SK-N-SH (cell line): ENCODE measurements around the gene NUDCD3. TPM values are rescaled to one million over a fixed set of nuclear protein-coding genes. Genes with fewer than 3 reads are reported as not detected.

Experiments used
- CTCF ChIA-PET: fragments of 300-600, 350-600 bp; formaldehyde crosslinking; extraction: SDS; loops from one replicate; lab custom pipeline; 2021; lab: Yijun Ruan, JAX
- POLR2A ChIA-PET: fragments of 350-600 bp; sonication (Branson Sonifier 250); formaldehyde crosslinking; extraction: SDS; loops from one replicate; lab custom pipeline; 2020; ENCODE audit warnings: antibody characterized with exemption, inconsistent platforms; lab: Yijun Ruan, JAX
- DNase-seq: peaks from one replicate; pipeline ENCODE4 v3.0.0; 2012
- H2AFZ ChIP-seq: fragments of 200-600 bp; sonication (generic); 2 replicates; pipeline ENCODE4 v1.8.1; 2016; ENCODE audit warnings: antibody characterized with exemption, mild to moderate bottlenecking, low read depth
- H3F3A ChIP-seq: fragments of 200-600 bp; sonication (generic); replicated peaks from 2 replicates; pipeline ENCODE3; 2016; ENCODE audit warnings: antibody characterized with exemption, mild to moderate bottlenecking; ENCODE audit not compliant: insufficient read depth
- H3K27ac ChIP-seq, 2 experiments: fragments of 200-500 bp in 1 of 2; fragments of 200-600 bp in 1 of 2; sonication (Bioruptor generic) in 1 of 2; sonication (generic), shearing (Covaris generic) in 1 of 2; 2 replicates each; pipeline versions ENCODE4 v1.5.1 to v1.6.1; 2014 to 2016; ENCODE audit warnings: low read depth in 2 of 2, inconsistent platforms in 1 of 2, low read length in 1 of 2, mild to moderate bottlenecking in 1 of 2, mixed read lengths in 1 of 2
- H3K27me3 ChIP-seq: fragments of 200-600 bp; sonication (generic), shearing (Covaris generic); 2 replicates; pipeline ENCODE4 v1.6.1; 2016; ENCODE audit warnings: mixed run types; ENCODE audit not compliant: insufficient read depth
- H3K36me3 ChIP-seq, 2 experiments: fragments of 200-500 bp in 1 of 2; fragments of 200-600 bp in 1 of 2; sonication (Bioruptor generic) in 1 of 2; sonication (generic) in 1 of 2; replicated peaks in 1 of 2; 2 replicates each; pipeline versions ENCODE3 to v1.5.1; 2014 to 2016; ENCODE audit warnings: low read length in 1 of 2, mild to moderate bottlenecking in 1 of 2; ENCODE audit not compliant: insufficient read depth in 2 of 2, control insufficient read depth in 1 of 2
- H3K4me1 ChIP-seq, 2 experiments: fragments of 200-500 bp in 1 of 2; fragments of 200-600 bp in 1 of 2; sonication (Bioruptor generic) in 1 of 2; sonication (generic), shearing (Covaris generic) in 1 of 2; 2 replicates each; pipeline versions ENCODE4 v1.5.1 to v1.6.1; 2014 to 2016; ENCODE audit warnings: low read depth in 1 of 2, low read length in 1 of 2, mixed run types in 1 of 2; ENCODE audit not compliant: insufficient read depth in 2 of 2, control insufficient read depth in 1 of 2
- H3K4me2 ChIP-seq: fragments of 200-600 bp; sonication (generic), shearing (Covaris generic); 2 replicates; pipeline ENCODE4 v1.6.1; 2017; ENCODE audit warnings: mixed run types
- H3K4me3 ChIP-seq, 2 experiments: fragments of 200-500 bp in 1 of 2; fragments of 200-600 bp in 1 of 2; sonication (Bioruptor generic) in 1 of 2; sonication (generic), shearing (Covaris generic) in 1 of 2; 2 replicates each; pipeline versions ENCODE4 v1.5.1 to v1.8.1; 2014 to 2016; ENCODE audit warnings: low read depth in 2 of 2, inconsistent platforms in 1 of 2, low read length in 1 of 2, mild to moderate bottlenecking in 1 of 2, mixed read lengths in 1 of 2, moderate library complexity in 1 of 2
- H3K79me2 ChIP-seq: fragments of 200-600 bp; sonication (generic); 2 replicates; pipeline ENCODE4 v1.8.1; 2017; ENCODE audit warnings: mild to moderate bottlenecking; ENCODE audit not compliant: insufficient read depth
- H3K9ac ChIP-seq: fragments of 200-600 bp; sonication (generic); 2 replicates; pipeline ENCODE4 v1.6.1; 2017; ENCODE audit warnings: mixed run types
- H3K9me2 ChIP-seq: fragments of 200-600 bp; sonication (generic); 2 replicates; pipeline ENCODE4 v1.6.1; 2017; ENCODE audit warnings: mixed run types
- H3K9me3 ChIP-seq: fragments of 200-600 bp; sonication (generic); 2 replicates; pipeline ENCODE4 v1.6.1; 2017; ENCODE audit warnings: mixed run types, mild to moderate bottlenecking, moderate library complexity
- H4K20me1 ChIP-seq: fragments of 200-600 bp; sonication (generic); 2 replicates; pipeline ENCODE4 v1.6.1; 2017; ENCODE audit warnings: mild to moderate bottlenecking, mixed run types; ENCODE audit not compliant: insufficient read depth
- CHD2 ChIP-seq: fragments of 150-350 bp; IDR thresholded peaks from 2 replicates; pipeline ENCODE4 v1.6.1; 2018; ENCODE audit warnings: low read length; ENCODE audit not compliant: partially characterized antibody
- ELF1 ChIP-seq: IDR thresholded peaks from 2 replicates; pipeline ENCODE4 v1.4.0; 2012
- EZH2phosphoT487 ChIP-seq: fragments of 200-600 bp; sonication (generic); IDR thresholded peaks from 2 replicates; pipeline ENCODE4 v1.6.1; 2017; ENCODE audit warnings: low read depth, mixed run types, mild to moderate bottlenecking, antibody characterized with exemption, moderate library complexity, borderline replicate concordance
- FOSL2 ChIP-seq: IDR thresholded peaks from 2 replicates; pipeline ENCODE4 v1.4.0; 2012; ENCODE audit warnings: low read depth, mild to moderate bottlenecking, moderate library complexity, borderline replicate concordance
- FOXJ3 ChIP-seq: sonication (generic); formaldehyde crosslinking; IDR thresholded peaks from 2 replicates; pipeline ENCODE4 v1.5.1; 2020; ENCODE audit warnings: mild to moderate bottlenecking, missing genetic modification reagents
- GABPA ChIP-seq: IDR thresholded peaks from 2 replicates; pipeline ENCODE4 v1.4.0; 2012; ENCODE audit warnings: low read depth, mild to moderate bottlenecking
- JUND ChIP-seq: IDR thresholded peaks from 2 replicates; pipeline ENCODE4 v1.4.0; 2012
- POLR2AphosphoS5 ChIP-seq: IDR thresholded peaks from 2 replicates; pipeline ENCODE4 v1.6.1; 2012; ENCODE audit warnings: low read depth, low read length
- SIN3A ChIP-seq: IDR thresholded peaks from 2 replicates; pipeline ENCODE4 v1.6.1; 2012; ENCODE audit warnings: low read depth, mild to moderate bottlenecking, low read length, moderate library complexity, borderline replicate concordance
- SMC3 ChIP-seq: IDR thresholded peaks from 2 replicates; pipeline ENCODE4 v1.6.1; 2012; ENCODE audit warnings: low read depth, low read length, improper control_type of control experiment
- WGBS: methylation state at CpG from one replicate; pipeline ENCODE4 v1.1.6; 2017; ENCODE audit warnings: low lambda C conversion rate; 5-methylcytosine and 5-hydroxymethylcytosine counted together
- polyA plus RNA-seq, 3 experiments: library from polyadenylated mRNA; depleted of rRNA; stranded (reverse); fragments of >200 nt; gene quantifications; 2 replicates each; pipeline ENCODE4 v1.2.3, GENCODE V29; 2012
- TF ChIP-seq, protein P1 (sequence below): fragments of 150-350 bp; IDR thresholded peaks from 2 replicates; pipeline ENCODE4 v1.6.1; 2017; ENCODE audit warnings: antibody characterized with exemption, low read length, low read depth, borderline replicate concordance
- TF ChIP-seq, protein P2 (sequence below): IDR thresholded peaks from 2 replicates; pipeline ENCODE4 v1.6.1; 2012; ENCODE audit warnings: mild to moderate bottlenecking, low read depth, low read length, moderate library complexity
- TF ChIP-seq, protein P3 (sequence below): IDR thresholded peaks from 2 replicates; pipeline ENCODE4 v1.4.0; 2012; ENCODE audit warnings: low read depth
- TF ChIP-seq, protein P4 (sequence below): fragments of 200-600 bp; sonication (generic); IDR thresholded peaks from 2 replicates; pipeline ENCODE4 v1.6.1; 2017; ENCODE audit warnings: antibody characterized with exemption, mild to moderate bottlenecking, moderate library complexity

NUDCD3 gene
- polyA plus RNA-seq, 1 of the 3 experiments (the other 2 are of a cell fraction) = 66.0 TPM

DNA sequence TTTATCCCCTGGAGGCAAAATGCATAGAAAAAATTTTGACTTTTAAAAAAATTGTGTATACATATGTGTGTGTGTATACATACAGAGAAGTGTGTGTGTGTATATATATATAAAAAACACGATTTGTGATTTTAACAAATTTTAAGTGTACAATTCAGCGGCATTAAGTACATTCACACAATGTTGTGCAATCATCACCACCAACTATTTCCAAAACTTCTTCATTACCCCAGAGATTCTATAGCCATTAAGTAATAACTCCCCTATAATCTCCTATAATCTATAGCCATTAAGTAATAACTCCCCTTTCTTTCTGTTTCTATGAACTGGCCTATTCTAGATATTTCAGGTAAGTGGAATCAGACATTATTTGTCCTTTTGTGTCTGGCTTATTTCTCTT lies 144.4 kb downstream of the NUDCD3 start:
- peaks cover 12% of the 10 kb centered on the region; the same call in 1 of the 2 replicates for H3K27me3 ChIP-seq
- no peaks in the 10 kb centered on the region for H4K20me1 ChIP-seq
- no peak overlapping the region for H2AFZ ChIP-seq
- H3K9me2 ChIP-seq = no peaks in the 10 kb centered on the region
- H3K36me3 ChIP-seq = no peaks in the 10 kb centered on the region
- H3K9ac ChIP-seq = no peak overlapping the region
- no peak for DNase-seq
- H3K79me2 ChIP-seq = no peaks in the 10 kb centered on the region
- H3F3A ChIP-seq = no peaks in the 10 kb centered on the region
- POLR2A ChIA-PET = no interaction called here
- H3K27ac ChIP-seq = no peak overlapping the region
- CTCF ChIA-PET = interaction anchor here (1.5 to 4.3 kb wide), 4 partner anchors 11 to 105 kb away, joined by 4 to 18 read pairs (median 6); no protein-coding TSS in a partner anchor
- no peak for TF ChIP-seq FOXJ3 (CRISPR knock-in tag)
- no peak for TF ChIP-seq SMC3
- TF ChIP-seq, protein P1, sequence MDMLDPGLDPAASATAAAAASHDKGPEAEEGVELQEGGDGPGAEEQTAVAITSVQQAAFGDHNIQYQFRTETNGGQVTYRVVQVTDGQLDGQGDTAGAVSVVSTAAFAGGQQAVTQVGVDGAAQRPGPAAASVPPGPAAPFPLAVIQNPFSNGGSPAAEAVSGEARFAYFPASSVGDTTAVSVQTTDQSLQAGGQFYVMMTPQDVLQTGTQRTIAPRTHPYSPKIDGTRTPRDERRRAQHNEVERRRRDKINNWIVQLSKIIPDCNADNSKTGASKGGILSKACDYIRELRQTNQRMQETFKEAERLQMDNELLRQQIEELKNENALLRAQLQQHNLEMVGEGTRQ = no peak
- TF ChIP-seq, all 33 proteins: peak for 0
- H3K9me3 ChIP-seq = peaks cover 6% of the 10 kb centered on the region; the same call in 1 of the 2 replicates
- H3K4me1 ChIP-seq = no peaks in the 10 kb centered on the region; a peak in 1 of 4 replicates
- no peak overlapping the region for H3K4me2 ChIP-seq
- no peak overlapping the region for H3K4me3 ChIP-seq
- 51% methylated on average over 2 of the region's 2 CpGs for WGBS

DNA sequence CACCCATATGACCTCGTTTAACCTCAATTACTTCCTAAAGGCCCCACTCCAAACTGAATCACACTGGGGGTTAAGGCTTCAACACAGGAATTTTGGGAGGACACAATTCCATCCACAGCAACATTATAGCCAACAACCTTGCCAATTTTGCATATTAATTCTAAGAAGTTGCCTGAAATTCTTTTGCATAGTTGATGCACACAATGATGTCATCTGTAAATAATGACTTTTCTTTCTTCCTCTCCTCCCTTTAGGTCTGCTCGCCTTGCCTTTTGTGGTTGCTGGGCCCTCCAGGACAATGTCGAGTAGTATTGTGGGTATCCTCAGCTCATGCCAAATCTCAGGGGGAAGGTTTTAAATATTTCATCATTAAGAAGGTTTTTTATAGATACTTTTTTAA lies 149.1 kb downstream of the NUDCD3 start:
- no peak for DNase-seq
- Histone ChIP-seq H3K36me3 (no peaks in the 10 kb centered on the region), H3K27ac (no peak overlapping the region), H4K20me1 (no peaks in the 10 kb centered on the region), H3K4me3 (no peak overlapping the region), H3F3A (no peaks in the 10 kb centered on the region), H3K9ac (no peak overlapping the region), H3K9me2 (no peaks in the 10 kb centered on the region), H3K4me2 (no peak overlapping the region)
- CTCF ChIA-PET = interaction anchor here (1.9 kb wide), 1 partner anchor 100 kb away, joined by 5 read pairs; no protein-coding TSS in a partner anchor
- POLR2A ChIA-PET = no interaction called here
- TF ChIP-seq, protein P2, sequence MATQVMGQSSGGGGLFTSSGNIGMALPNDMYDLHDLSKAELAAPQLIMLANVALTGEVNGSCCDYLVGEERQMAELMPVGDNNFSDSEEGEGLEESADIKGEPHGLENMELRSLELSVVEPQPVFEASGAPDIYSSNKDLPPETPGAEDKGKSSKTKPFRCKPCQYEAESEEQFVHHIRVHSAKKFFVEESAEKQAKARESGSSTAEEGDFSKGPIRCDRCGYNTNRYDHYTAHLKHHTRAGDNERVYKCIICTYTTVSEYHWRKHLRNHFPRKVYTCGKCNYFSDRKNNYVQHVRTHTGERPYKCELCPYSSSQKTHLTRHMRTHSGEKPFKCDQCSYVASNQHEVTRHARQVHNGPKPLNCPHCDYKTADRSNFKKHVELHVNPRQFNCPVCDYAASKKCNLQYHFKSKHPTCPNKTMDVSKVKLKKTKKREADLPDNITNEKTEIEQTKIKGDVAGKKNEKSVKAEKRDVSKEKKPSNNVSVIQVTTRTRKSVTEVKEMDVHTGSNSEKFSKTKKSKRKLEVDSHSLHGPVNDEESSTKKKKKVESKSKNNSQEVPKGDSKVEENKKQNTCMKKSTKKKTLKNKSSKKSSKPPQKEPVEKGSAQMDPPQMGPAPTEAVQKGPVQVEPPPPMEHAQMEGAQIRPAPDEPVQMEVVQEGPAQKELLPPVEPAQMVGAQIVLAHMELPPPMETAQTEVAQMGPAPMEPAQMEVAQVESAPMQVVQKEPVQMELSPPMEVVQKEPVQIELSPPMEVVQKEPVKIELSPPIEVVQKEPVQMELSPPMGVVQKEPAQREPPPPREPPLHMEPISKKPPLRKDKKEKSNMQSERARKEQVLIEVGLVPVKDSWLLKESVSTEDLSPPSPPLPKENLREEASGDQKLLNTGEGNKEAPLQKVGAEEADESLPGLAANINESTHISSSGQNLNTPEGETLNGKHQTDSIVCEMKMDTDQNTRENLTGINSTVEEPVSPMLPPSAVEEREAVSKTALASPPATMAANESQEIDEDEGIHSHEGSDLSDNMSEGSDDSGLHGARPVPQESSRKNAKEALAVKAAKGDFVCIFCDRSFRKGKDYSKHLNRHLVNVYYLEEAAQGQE = no peak
- TF ChIP-seq CHD2 (no peak), JUND (no peak), FOSL2 (no peak), ELF1 (no peak), FOXJ3 (CRISPR knock-in tag) (no peak), GABPA (no peak), SMC3 (no peak), SIN3A (no peak), POLR2AphosphoS5 (no peak), EZH2phosphoT487 (no peak)
- TF ChIP-seq, protein P3, sequence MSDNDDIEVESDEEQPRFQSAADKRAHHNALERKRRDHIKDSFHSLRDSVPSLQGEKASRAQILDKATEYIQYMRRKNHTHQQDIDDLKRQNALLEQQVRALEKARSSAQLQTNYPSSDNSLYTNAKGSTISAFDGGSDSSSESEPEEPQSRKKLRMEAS = no peak
- TF ChIP-seq, protein P4, sequence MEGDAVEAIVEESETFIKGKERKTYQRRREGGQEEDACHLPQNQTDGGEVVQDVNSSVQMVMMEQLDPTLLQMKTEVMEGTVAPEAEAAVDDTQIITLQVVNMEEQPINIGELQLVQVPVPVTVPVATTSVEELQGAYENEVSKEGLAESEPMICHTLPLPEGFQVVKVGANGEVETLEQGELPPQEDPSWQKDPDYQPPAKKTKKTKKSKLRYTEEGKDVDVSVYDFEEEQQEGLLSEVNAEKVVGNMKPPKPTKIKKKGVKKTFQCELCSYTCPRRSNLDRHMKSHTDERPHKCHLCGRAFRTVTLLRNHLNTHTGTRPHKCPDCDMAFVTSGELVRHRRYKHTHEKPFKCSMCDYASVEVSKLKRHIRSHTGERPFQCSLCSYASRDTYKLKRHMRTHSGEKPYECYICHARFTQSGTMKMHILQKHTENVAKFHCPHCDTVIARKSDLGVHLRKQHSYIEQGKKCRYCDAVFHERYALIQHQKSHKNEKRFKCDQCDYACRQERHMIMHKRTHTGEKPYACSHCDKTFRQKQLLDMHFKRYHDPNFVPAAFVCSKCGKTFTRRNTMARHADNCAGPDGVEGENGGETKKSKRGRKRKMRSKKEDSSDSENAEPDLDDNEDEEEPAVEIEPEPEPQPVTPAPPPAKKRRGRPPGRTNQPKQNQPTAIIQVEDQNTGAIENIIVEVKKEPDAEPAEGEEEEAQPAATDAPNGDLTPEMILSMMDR = no peak
- TF ChIP-seq, all 33 proteins: peak for 0
- Histone ChIP-seq H3K27me3 (peaks cover 20% of the 10 kb centered on the region; the same call in 1 of the 2 replicates), H2AFZ (no peak overlapping the region), H3K9me3 (peaks cover 2% of the 10 kb centered on the region; the same call in 1 of the 2 replicates), H3K79me2 (no peaks in the 10 kb centered on the region), H3K4me1 (no peaks in the 10 kb centered on the region; a peak in 1 of 4 replicates)
- 47% methylated on average over 3 of the region's 3 CpGs for WGBS
